Measurements from ENCODE around the gene ABHD15.

GRCh38 chr17:29595107-29595942, 28.5 kb upstream of the ABHD15 start:
- TF ChIP-seq, protein P1, sequence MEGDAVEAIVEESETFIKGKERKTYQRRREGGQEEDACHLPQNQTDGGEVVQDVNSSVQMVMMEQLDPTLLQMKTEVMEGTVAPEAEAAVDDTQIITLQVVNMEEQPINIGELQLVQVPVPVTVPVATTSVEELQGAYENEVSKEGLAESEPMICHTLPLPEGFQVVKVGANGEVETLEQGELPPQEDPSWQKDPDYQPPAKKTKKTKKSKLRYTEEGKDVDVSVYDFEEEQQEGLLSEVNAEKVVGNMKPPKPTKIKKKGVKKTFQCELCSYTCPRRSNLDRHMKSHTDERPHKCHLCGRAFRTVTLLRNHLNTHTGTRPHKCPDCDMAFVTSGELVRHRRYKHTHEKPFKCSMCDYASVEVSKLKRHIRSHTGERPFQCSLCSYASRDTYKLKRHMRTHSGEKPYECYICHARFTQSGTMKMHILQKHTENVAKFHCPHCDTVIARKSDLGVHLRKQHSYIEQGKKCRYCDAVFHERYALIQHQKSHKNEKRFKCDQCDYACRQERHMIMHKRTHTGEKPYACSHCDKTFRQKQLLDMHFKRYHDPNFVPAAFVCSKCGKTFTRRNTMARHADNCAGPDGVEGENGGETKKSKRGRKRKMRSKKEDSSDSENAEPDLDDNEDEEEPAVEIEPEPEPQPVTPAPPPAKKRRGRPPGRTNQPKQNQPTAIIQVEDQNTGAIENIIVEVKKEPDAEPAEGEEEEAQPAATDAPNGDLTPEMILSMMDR (IDR thresholded peaks at IDR 0.05), result no peak
- TF ChIP-seq POLR2A (IDR thresholded peaks at IDR 0.05) (no peak), POLR2AphosphoS5 (IDR thresholded peaks at IDR 0.05; ENCODE audit: insufficient read depth in 1 of 2, low read depth in 1 of 2) (no peak)
